HG02981 (cell line): ENCODE results near the gene KAT8.
"Not testable (repeated sequence)": the region's sequence is repeated elsewhere in the genome, so short reads cannot be mapped to it uniquely, and the experiment has no call there.

Experiments used
- ATAC-seq: cut with Tn5 transposase; IDR thresholded peaks from one replicate; pipeline ENCODE4 v1.9.1; 2021; ENCODE audit warnings: mild to moderate bottlenecking, moderate library complexity; ENCODE audit not compliant: unreplicated experiment

The KAT8 gene

GRCh38 chr16:31083556-31083955 is 33.9 kb upstream of the KAT8 start:
- ATAC-seq = no peak

GRCh38 chr16:31083981-31084380 is 33.5 kb upstream of the KAT8 start:
- ATAC-seq = no peak

- ATAC-seq = no peak
These were observed 32.7 kb upstream of the KAT8 start for GRCh38 chr16:31084584-31085302.

GRCh38 chr16:31085411-31085810 is 32.1 kb upstream of the KAT8 start:
- ATAC-seq = no peak

GRCh38 chr16:31085873-31086628 is 31.4 kb upstream of the KAT8 start:
- ATAC-seq = no peak

- no peak for ATAC-seq
These were observed 30.9 kb upstream of the KAT8 start for GRCh38 chr16:31086629-31086906.

GRCh38 chr16:31087481-31087880 is 30.0 kb upstream of the KAT8 start:
- ATAC-seq = no peak

- ATAC-seq = no peak
These were observed 29.5 kb upstream of the KAT8 start for GRCh38 chr16:31087971-31088370.

GRCh38 chr16:31088459-31089183 is 28.8 kb upstream of the KAT8 start, which contains the start of gene PRSS53:
Gene PRSS53, minus strand, starts transcription at chr16:31088943. Its CDS starts 134 bp downstream, at chr16:31088809.
- no peak for ATAC-seq

GRCh38 chr16:31089199-31089598 is 28.3 kb upstream of the KAT8 start:
- no peak for ATAC-seq

GRCh38 chr16:31090540-31090939 is 26.9 kb upstream of the KAT8 start:
- no peak for ATAC-seq

GRCh38 chr16:31092330-31092729 is 25.1 kb upstream of the KAT8 start:
- ATAC-seq = no peak

- no peak for ATAC-seq
These were observed 24.2 kb upstream of the KAT8 start for GRCh38 chr16:31093132-31093703.

- ATAC-seq = no peak
These were observed 23.4 kb upstream of the KAT8 start for GRCh38 chr16:31094088-31094423.

GRCh38 chr16:31094424-31095120 is 22.9 kb upstream of the KAT8 start, which contains the start of gene VKORC1:
Gene VKORC1, minus strand, starts transcription at chr16:31094797. Its CDS starts 68 bp downstream, at chr16:31094729.
- ATAC-seq = peak; percentile 81

- ATAC-seq = no peak
These were observed 17.4 kb upstream of the KAT8 start for GRCh38 chr16:31099860-31100638.

GRCh38 chr16:31100876-31101641 is 16.4 kb upstream of the KAT8 start:
- ATAC-seq = not testable (repeated sequence)

GRCh38 chr16:31105677-31106213 is 11.7 kb upstream of the KAT8 start:
- peak; percentile 39 for ATAC-seq
